NAMALWA (cell line): Measurements from ENCODE around the gene TTC28.
"Not testable (repeated sequence)": the region's sequence is repeated elsewhere in the genome, so short reads cannot be mapped to it uniquely, and the experiment has no call there.

ENCODE experiments used
- DNase-seq: peaks from one replicate; pipeline ENCODE4 v3.0.0-alpha.2; 2015; ENCODE audit warnings: low spot score

TTC28 gene

GRCh38 chr22:28601915-28602314 is 77.7 kb downstream of the TTC28 start:
- DNase-seq, result no peak

- DNase-seq, result peak; percentile 76
Measured at GRCh38 chr22:28600546-28601143, 79.0 kb downstream of the TTC28 start.

- no peak for DNase-seq
Measured at GRCh38 chr22:28599693-28600092, 79.9 kb downstream of the TTC28 start.

DNA sequence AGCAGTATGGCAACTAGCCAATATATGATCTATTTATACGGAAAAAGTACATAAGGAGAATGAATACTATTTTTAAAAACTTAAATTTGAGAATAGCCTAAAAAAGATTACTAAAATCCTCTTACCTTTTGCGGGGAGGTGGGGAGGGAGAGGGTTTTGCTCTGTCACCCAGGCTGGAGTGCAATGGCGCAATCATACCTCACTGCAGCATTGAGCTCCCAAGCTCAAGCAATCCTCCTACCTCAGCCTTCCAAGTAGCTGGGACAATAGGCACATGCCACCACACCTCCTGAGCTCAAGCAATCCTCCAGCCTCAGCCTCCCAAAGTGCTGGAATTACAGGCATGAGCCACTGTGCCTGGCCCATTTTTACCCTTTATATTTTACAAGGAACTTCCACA is 82.0 kb downstream of the TTC28 start:
- DNase-seq, result no peak

DNA sequence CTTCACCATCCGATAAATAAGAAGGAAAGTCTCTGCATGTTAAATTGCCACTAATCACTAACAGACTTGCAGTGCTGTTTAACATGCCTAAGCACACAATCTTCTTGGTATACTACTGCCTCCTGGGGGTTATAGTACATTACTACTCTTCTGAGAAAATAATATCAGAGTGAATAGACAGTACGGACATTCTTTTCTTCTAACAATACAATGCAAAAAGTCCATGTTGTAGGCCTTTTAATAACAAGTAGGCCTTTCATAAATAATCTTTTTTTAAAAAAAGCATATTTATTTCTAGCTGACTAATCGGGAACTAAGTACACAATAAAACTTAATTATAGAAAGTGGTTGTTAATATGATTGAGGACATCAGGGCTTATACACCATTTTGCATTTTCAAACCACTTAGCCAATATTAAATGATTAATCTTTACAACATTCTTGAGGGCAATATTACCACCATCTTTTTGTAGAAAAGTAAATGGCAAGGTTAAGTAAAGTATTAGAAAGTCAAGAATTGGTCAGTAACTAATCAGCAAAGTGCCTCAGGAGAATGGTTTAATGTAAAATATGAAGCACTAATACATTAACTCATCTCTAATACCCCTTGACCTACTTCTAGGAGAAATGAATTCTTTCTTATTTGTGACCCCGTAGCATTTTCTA is 84.7 kb downstream of the TTC28 start:
- peak; percentile 78 for DNase-seq

GRCh38 chr22:28594076-28594796 is 85.4 kb downstream of the TTC28 start:
- DNase-seq, result no peak

- DNase-seq, result no peak
Measured at GRCh38 chr22:28593299-28593698, 86.3 kb downstream of the TTC28 start.

GRCh38 chr22:28589102-28589750 is 90.4 kb downstream of the TTC28 start:
- DNase-seq, result no peak

GRCh38 chr22:28585324-28585723 is 94.3 kb downstream of the TTC28 start:
- no peak for DNase-seq

DNA sequence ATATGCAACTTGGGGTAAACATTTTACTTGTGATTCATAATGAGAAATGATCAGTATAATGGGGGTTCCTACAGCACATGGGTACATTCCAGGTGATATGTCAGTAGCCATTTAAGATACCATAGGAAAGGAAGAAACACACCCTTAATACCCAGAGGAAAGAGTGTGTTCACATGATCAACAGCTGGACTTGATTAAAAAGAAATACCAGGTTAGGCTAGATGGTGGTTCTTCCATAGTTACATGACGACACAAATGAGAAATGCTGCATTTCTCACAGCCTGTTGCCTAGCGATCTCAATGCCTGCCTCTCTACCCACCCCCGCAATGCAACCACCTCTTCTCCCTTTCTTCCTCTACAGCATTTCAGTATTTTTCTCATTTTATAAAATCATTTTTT is 96.8 kb downstream of the TTC28 start:
- DNase-seq, result no peak

DNA sequence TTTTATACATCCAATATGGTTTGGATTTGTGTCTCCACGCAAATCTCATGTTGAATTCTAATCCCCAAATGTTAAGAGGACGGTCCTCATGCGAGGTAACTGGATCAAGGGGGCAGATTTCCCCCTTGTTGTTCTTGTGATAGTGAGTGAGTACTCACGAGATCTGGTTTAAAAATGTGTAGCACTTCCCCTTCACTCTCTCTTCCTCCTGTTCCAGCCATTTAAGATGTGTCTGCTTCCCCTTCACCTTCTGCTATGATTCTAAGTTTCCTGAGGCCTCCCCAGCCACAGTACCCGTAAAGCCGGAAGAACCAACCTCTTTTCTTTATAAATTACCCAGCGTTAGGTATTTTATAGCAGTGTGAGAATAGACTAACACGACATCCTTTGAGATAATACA is 98.6 kb downstream of the TTC28 start:
- DNase-seq, result no peak

GRCh38 chr22:28576162-28576561 is 103.5 kb downstream of the TTC28 start:
- DNase-seq, result no peak

GRCh38 chr22:28574159-28574788 is 105.4 kb downstream of the TTC28 start:
- no peak for DNase-seq

- DNase-seq, result no peak
Measured at GRCh38 chr22:28570696-28571373, 108.8 kb downstream of the TTC28 start.

GRCh38 chr22:28568974-28569373 is 110.7 kb downstream of the TTC28 start:
- DNase-seq, result not testable (repeated sequence)

DNA sequence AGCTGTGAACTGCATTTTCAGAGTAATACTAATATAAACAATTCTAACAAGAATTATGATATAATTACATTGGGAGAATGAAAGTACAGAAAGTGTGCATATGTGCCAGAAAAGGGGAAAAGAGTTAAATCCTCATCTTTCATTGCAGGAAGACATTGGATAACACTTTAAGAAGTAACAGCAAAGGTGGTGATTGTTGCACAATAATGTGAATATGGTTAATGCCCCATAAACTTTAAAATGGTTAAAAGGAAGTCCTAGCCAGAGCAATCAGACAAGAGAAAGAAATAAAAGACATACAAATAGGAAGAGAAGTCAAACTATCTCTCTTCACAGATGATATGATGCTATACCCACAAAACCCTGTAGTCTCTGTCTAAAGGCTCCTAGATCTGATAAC is 111.5 kb downstream of the TTC28 start:
- DNase-seq, result no peak

- DNase-seq, result not testable (repeated sequence)
Measured at GRCh38 chr22:28566920-28567499, 112.6 kb downstream of the TTC28 start.

- DNase-seq, result no peak
Measured at GRCh38 chr22:28563636-28564035, 116.0 kb downstream of the TTC28 start.

- no peak for DNase-seq
Measured at GRCh38 chr22:28562324-28562723, 117.3 kb downstream of the TTC28 start.

DNA sequence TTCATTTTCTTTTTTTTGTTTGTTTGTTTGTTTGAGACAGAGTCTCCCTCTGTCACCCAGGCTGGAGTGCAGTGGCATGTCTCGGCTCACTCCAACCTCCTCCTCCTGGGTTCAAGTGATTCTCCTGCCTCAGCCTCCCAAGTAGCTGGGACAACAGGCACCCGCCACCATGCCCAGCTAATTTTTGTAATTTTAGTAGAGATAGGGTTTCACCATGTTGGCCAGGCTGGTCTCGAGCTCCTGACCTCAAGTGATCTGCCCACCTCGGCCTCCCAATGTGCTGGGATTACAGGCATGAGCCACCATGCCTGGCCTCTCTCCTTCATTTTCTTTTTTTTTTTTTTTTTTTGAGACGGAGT is 118.9 kb downstream of the TTC28 start:
- DNase-seq, result not testable (repeated sequence)

GRCh38 chr22:28560046-28560742 is 119.4 kb downstream of the TTC28 start:
- no peak for DNase-seq
